ENCODE data around the gene NBPF9.
"Not testable (repeated sequence)": the region's sequence is repeated elsewhere in the genome, so short reads cannot be mapped to it uniquely, and the experiment has no call there.

- TF ChIP-seq RAD21 (IDR thresholded peaks at IDR 0.05); CTCF (IDR thresholded peaks at IDR 0.05; ENCODE audit: low read depth, low read length, missing input control); TAF1 (conservative IDR thresholded peaks at IDR 0.05); JUND (IDR thresholded peaks at IDR 0.05); YY1 (IDR thresholded peaks at IDR 0.05); FOXA1 (IDR thresholded peaks at IDR 0.05); REST (IDR thresholded peaks at IDR 0.05); ATF3 (IDR thresholded peaks at IDR 0.05); SP1 (IDR thresholded peaks at IDR 0.05); MAX (IDR thresholded peaks at IDR 0.05); GABPA (IDR thresholded peaks at IDR 0.05 in 1 of 2, conservative IDR thresholded peaks at IDR 0.05 in 1 of 2); HNF4A (conservative IDR thresholded peaks at IDR 0.05): not testable (repeated sequence)
Observed at GRCh38 chr1:149149909-149150308, 46.6 kb upstream of the NBPF9 start.
